Measurements from ENCODE around the gene PRADC1.

Gene PRADC1

DNA sequence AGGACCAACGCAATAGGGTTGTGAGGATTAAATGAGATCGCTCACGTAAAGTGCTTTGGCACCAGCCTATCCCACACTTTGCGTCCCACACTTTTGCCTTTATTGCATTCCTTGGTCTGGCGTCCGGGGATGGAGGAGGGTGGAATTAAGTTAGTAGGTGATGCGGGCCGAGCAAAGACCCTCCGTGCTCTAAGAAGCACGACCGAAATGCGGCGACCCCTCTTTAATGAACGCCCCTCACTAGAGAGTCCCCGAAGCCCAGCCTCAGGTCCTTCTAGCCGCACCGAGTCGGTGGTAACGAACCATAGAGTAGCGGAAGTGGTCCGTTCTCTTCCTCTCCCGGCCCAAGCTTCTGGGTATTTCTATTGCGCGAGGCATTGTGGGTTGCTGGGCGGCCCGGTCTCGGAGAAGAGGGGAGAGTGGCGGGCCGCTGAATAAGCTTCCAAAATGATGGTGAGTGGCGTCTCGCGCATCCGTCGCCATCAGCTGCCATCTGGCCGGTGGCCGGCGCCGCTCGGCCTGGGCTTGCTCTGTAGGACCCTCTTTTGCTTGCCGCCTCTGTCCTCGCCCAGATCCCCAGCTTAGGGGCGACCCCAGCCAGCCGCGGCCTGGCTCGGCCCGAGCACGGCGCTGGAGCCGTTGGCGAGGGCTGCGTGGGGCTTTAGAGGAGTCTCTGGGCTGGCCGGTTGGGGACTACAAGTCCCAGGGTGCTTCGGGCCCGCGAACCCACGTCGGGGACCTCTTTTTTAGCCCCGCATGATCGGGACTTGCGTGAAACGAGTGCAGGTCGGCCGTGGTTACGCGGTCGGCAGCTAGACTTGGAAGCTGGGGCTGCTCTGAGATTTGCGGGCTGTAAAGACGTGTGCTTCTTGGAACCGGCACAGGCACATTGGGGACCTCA, 1.1 kb upstream of the PRADC1 start, which contains the start of gene CCT7:
TSS of gene CCT7 (plus strand) at position 377 of the 901 bp plus-strand sequence. CDS start at position 448, 71 bp downstream.
- peak; percentile 94 for DNase-seq

DNA sequence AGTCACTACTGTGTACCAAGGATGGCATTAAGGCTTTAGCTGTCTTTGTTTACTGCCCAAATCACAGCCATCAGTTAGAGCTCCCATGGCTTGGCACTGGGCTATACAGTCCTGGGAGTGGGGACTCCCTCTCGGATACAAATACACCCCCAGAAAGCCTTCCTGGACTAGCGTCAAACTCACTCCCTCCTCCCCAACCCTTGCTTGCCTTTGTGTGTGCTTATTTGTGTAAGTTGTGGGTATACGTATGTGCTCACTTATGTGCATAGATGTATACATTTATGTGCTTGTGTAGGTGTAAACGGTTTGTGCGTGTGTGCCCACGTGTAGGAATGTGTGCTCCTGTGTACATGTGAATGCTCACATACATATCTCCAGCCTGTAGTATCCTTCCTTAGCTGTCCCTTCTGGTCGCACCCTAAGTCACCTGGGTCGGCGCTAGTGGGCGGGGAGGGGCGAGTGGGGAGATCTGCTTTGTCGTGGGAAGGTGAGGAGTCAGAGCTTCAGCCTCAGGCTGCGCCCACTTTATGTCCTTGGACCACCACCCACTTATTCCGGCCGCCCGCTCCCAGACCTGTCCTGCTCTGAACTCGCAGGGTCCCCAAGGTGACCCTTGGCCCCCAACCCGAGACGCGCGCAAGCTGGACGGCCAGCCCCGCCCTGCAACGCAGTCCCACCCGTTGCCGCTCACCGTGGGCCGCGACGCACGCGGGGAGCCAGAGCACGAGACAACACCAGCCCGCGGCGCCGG, 461 bp downstream of the PRADC1 start:
- no peak for DNase-seq

DNA sequence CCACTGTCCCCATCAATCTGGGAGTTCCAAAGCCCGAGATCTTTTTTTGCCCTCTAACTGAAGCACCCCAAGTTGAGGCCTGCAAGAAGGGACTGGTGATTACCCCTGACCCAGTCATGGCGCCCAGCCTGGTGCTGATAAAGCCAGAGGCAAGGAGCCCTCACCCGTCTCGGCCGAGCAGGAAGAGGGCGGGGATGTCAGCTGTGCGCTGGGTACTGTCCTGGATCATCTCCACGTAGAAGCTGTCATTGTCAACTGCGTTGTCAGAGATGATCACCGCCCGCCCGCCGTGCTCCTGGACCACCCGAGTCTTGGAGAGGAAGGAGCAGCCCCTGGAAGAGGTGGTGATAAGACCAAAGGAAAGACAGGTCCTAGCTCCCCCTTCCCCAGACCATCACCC, 4.4 kb downstream of the PRADC1 start:
- DNase-seq, result no peak

DNA sequence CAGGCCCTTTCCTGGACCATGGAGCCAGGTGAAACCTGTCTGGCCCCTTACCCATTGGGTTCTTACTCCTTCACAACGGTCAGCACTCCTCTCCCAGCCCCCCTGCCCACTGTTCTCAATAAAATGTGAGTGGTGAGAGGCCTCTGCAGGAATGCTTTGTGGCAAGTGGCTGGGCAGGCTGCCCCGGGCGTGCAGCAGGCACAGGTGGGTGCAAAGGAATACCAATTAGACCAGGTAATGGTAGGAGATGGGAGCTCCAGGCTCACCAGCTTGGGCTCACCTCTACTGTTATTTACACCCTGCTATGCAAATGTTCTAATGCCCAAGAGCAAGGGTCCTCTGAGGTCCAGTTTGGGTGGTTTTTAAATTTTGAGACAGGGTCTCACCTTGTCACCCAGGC, 6.0 kb downstream of the PRADC1 start:
- no peak for DNase-seq

DNA sequence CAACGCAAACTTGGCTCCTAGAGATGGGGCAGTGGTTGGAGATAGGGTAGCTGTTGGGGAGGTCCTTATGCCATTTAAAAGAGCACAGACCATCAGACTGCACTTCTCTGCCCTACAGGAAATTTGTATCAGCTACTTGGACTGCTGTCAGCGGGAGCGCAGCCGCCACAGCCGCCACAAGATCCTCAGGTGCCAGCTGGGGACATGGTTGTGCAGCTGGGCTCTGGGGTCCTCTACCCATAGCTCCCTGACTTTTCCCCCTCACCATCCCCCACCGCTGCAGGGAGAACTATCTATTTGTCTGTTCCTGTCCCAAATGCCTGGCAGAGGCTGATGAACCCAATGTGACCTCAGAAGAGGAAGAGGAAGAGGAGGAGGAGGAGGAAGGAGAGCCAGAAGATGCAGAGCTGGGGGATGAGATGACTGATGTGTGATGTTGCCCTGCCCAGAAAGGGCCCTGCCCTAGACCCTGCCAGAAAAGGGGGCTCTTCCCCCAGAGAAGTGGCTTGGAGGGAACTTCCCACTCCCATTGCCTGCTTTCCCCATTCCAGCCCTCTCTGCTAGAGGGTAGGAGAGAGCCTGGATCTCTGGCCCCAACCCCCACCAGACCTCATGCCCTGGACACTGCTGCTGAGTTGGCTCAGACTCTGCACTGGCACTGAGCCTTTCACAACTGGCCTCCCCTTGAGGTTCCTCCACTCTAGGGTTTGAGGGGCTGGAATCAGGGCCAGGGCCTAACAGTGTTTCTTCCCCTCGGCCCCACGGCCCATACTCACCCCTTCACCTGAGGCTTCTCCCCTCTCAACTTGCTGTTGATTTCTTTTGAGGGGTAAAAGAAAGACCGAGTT, 7.3 kb downstream of the PRADC1 start:
- no peak for DNase-seq

DNA sequence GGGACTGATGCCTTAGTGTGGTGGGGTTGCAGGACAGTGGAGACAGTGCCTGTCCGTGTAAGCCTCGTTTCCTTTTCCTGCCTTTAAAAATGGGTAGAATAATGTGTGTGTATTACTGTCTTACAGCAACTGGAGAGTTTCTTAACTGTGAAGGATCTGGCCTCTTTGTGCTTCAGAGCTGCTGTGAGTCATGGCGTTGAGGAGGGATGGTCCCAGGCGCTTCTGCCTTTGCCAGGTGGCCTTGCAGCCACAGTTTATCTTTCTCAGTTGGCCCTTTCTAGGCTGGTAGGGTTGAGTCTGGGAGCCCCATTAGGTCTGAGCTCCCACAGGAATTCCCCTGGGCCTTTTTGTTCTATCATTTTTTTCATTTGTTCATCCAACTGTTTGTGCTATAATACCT, 9.2 kb downstream of the PRADC1 start:
- DNase-seq, result no peak

DNA sequence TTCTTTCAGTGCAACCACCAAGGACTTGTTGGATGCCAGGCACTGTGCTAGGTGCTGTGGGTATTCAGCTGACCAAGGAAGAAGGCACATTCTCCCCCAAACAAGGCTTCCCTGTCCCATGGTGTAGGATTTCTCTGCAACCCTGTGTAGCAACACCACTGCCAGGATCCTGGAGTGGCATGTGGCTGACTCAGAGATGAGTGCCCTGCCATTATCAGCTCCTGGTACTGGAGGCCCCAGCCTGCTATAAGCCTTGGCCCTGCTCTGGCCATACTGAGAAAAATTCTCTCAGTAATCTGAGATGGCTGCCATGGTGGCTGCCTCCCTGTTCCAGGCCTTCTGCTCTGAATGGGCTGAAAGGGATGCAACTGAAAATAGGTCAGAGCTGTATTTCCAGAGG, 14.7 kb downstream of the PRADC1 start:
- no peak for DNase-seq

DNA sequence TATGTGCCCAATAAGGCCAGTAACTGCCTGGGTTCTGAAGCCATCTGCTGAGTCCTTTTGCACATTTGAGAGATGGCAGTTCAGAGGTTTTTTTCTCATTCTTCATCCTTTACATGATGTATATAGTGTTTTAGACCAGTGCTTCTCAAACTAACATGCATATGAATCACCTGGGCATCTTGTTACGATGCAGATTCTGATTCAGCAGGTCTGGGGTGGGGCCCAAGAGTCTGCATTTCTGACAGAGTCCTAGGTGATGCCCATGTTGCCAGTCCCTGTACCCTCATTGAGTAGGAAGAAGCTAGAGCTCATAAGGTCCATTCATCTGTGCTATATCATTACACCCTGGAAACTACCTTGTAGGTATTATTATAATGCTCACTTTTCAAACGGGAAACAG, 15.2 kb downstream of the PRADC1 start:
- DNase-seq, result no peak

DNA sequence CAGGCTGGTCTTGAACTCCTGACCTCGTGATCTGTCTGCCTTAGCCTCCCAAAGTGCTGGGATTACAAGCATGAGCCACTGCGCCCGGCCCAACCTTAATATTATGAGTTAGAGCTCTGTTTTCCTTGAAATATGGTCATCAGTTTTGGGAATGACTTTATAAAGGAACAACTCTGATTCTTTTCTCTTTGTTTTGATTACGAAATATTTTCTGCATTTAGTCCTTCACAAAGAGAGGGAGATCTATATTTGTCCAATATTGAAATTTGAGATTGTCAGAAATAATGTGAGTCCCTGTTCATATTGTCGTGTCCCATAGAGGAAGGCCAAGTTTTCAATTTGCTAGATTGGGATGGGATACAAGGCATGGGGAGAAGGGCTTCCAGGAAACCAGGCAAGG, 15.9 kb downstream of the PRADC1 start:
- DNase-seq, result no peak

DNA sequence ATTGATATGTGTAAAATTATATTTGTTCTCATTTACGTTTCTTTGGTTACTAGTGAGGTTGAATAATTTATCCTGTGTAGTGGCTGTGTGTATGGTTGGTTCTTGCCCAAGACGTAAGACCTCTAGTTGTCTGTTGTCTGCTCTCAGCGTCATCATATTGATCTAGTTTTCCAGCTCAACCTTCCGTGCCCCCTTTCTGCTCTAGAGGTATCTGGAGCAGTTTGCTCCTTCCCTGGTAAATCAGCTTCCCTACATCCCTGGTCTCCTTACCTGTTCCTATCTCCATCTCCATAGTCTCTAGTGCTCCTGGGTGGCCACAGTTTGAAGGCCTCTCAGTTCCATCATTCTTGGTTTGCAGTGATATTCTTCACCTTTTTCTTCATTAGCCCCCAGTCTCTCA, 17.8 kb downstream of the PRADC1 start:
- DNase-seq, result no peak

DNA sequence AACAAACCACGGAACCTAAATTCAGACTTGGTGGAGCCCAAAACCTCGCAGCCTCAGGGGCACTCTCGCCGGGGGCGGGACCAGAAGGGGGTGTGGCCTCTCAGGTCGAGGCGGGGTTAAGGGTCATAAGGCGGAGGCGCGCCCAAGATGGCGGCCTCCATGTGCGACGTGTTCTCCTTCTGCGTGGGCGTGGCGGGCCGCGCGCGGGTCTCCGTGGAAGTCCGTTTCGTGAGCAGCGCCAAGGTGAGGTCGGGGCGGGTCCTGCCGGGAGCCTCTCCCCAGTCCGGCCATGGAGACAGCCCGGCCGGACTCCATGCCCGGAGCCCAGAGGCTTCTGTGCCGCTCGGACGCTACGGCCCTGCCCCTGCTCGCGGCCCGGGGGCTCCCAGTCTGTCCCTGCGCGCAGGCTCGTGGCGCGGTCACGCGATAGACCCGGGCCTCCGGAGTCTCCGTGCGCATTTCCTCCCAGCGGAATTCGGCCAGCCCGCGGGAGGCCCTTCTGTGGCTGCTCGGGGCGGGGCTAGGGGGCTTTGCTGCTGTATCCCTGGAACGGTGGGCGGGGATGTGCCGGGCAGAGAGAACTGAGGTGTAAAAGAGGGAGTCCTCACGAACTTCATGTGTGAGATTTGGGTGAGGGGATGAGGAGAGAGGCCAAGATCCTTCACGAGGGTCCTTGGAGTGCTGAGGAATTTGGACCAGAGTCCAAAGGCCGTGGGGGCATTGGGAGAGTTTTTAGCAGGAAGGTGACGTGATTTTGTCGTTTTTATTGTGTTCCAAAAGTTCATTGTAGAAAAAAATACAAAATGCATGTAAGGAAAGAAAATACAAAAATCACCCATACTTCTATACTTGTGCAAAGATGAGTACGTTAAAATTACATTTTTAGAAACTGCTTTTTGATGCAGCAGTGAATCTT, 18.7 kb downstream of the PRADC1 start, which contains the start of gene SMYD5:
TSS of gene SMYD5 (plus strand) at position 126 of the 916 bp plus-strand sequence. CDS start at position 148, 22 bp downstream.
- DNase-seq, result peak; percentile 88

DNA sequence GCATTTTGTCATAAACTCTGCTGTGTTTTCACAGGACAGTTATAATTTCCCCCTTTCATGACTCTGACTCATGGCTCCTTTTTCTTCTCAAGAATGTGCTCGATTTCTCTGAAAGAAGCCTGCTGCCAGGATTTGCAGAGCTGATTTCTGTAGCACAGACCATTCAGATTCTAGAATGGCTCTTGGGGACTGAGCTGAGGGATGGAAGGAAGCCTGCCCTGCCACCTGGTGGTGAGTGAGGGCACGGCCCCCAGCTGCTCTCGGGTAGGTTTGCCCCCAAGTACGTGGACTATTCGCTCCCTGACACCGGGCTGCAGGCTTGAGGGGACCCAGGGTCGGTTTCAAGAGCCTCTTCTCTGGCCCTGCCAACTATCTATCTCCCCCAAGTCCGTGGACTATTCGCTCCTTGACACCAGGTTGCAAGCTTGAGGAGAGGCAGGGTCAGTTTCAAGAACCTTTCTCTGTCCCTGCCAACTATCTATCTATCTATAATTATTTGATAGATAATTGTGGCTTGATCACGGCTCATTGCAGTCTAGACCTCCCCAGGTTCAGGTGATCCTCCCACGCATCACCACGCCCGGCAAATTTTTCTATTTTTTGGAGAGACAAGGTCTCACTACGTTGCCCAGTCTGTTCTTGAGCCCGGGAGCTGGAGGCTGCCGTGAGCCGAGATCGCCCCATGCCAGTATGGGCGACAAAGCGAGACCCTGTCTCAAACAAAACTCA, 20.4 kb downstream of the PRADC1 start:
- peak; percentile 66 for DNase-seq

DNA sequence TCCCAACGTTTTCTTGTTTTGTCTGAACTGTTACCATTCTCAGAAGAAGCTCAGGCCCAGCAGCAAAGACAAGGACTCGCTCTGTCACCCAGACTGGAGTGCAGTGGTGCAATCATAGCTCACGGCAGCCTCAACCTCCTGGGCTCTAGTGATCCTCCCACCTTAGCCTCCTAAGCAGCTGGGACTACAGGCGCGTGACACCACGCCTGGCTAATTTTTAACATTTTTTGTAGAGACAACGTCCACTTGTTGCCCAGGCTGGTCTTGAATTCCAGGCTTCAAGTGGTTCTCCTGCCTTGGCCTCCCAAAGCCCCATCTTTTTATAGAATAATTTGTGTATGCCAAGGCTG, 21.0 kb downstream of the PRADC1 start:
- no peak for DNase-seq

DNA sequence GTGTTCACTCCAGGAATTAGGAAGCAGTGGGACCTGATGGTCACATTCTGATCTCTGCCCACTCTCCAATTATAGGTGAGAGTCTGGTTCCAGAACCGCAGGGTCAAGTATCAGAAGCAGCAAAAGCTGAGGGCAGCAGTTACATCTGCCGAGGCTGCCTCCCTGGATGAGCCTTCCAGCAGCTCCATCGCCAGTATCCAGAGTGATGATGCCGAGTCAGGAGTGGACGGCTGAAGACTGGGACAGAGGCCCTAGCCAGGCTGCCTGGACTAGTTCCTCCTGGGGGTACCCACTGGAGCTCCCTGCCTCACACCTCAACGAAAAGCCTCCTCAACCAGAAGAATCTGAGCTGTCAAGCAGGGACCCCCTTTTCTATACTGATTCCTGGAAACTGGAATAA, 22.3 kb downstream of the PRADC1 start:
- no peak for DNase-seq

DNA sequence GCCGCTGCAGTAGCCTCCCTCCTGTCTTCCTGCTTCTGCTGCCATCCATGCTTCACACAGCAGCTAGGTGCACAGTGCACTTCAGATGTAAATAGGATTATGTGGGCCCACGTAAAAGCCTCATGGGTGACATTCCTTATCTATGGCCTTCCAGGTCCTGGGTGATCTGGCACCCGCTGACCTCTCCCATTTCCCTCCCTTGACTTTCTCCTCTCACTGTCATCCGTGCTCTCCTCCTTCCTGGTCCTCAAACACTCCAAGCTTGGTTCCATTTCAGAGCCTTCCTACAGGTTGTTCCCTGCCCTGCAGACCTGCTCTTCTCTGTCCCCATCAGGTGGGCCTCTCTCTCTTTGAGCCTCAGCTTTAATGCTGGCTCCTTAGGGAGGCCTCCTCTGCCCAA, 23.0 kb downstream of the PRADC1 start:
- no peak for DNase-seq

DNA sequence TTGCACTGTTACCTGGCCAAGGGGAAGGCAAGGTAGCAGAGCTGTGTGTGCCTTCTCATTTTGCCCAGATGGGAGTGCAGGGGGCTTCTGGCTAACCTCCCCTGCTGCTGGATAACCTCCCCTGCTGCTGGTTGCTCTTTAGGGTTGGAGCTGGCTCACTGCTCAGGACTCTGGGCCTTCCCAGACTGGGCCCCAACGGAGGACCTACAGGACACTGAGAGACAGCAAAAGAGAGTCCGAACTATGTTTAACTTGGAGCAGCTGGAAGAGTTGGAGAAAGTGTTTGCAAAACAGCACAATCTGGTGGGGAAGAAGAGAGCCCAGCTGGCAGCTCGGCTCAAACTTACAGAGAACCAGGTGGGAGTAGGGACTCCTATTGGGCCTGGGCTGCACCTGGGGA, 24.8 kb downstream of the PRADC1 start:
- no peak for DNase-seq

DNA sequence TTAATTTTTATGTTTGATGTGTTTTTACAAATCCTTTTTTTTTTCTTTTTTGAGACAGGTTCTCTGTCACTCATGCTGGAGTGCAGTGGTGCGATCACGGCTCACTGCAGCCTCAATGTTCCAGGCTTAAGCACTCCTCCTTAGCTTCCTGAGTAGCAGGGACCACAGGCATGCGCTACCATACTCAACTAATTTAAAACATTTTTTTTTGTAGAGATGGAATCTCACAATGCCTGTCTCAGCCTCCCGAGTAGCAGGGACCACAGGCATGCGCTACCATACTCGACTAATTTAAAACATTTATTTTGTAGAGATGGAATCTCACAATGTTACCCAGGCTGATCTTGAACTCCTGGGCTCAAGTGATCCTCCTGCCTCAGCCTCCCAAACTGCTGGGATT, 27.4 kb downstream of the PRADC1 start:
- DNase-seq, result no peak

DNA sequence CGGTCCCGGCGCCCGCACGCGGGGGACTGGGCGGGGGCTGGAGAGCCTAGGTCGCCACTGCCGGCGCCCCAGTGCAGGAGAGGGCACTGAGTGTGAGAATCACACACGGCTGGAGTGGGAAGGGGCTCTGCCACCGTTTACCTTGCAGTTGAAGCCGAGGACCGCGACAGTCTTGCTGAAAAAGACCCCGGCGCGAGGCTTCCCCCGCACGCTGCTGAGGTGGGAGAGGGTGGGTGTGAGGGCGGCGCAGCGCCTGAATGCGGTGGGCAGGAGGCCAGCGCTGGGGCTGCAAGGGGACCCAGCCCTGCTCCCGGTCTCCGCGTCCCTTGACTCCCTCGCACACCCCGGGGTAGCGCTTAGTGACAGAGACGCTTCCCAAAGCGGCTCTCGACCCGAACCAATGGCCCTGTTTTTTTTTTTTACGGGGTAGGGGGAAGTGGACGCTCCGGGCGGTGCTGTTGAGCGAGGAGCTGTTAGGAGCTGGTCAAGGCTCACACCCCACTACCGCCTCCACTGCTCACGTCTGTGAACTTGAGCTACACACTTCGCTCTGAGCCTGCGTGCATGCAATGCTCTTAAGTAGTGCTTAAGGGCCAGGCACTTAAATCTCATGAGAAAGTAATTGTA, 29.9 kb downstream of the PRADC1 start:
- DNase-seq, result no peak

DNA sequence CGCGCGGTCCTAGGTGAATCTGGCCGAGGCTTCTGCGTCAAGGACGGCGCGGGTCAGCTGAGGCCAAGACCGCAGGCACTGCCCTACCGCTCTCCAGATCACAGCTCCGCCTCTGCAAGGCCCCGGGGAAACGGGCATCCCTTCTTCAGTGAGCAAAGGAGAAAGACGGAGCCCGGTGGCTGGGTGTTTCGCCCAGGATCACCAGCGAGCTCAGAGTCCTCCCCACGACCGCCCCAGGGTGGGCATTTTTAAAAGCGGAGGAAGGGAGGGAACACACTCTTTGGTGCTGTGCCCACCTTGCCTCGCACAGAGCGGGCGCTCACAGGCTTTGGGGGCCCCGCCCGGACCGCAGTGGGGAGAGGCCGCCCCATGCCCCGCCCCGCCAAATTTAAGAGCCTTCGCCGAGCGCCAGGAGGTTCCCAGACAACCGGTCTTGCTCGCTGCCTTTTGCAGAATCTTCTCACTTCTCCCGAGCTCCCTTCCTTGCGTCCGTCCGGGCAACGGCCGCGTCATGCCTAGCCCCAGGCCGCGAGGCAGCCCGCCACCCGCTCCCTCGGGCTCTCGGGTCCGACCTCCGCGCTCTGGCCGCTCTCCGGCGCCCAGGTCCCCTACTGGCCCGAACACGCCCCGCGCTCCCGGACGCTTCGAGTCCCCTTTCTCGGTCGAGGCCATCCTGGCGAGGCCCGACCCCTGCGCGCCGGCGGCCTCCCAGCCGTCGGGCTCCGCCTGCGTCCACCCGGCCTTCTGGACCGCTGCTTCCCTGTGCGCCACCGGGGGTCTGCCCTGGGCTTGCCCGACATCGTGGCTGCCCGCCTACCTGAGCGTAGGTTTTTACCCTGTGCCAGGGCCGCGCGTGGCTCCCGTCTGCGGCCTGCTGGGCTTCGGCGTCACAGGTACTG, 30.6 kb downstream of the PRADC1 start, which contains the start of gene NOTO:
TSS of gene NOTO (plus strand) at position 419 of the 899 bp plus-strand sequence. CDS start at position 512, 93 bp downstream.
- DNase-seq, result no peak

Measured in femur (tissue), 1 donor.